HG03460 (cell line): ENCODE results near the gene SLC3A2.

Experiments used
- ATAC-seq: cut with Tn5 transposase; IDR thresholded peaks from one replicate; pipeline ENCODE4 v1.9.1; 2021; ENCODE audit not compliant: unreplicated experiment

The SLC3A2 gene

DNA sequence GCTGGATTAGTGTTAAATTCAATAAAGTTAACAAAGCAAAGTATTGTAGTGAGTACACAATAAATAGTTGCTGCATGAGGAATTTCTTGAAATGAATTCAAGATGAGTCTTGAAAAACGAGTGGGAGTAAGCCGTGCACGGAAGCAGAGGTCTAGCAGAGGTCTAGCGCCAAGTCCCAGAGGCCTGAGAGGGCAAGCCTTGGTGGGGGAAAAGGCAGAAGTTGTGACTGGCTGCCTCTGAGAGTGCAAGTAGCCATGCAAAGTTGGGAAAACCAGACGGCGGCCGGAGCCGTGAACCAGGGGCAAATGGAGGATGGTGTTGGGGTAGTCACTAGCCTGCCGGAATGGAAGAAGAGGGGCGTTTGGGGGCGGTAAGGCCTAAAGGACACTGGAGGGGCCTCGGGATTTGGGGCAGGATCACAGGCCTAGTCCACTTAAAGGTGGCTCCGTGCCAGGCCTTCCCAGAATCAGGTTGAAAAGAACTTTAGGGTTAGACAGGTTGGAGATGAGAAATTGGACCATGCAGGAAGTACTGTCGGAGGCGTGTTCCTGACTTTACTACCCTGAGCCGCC lies 379 bp upstream of the SLC3A2 start:
- ATAC-seq: peak; percentile 14

DNA sequence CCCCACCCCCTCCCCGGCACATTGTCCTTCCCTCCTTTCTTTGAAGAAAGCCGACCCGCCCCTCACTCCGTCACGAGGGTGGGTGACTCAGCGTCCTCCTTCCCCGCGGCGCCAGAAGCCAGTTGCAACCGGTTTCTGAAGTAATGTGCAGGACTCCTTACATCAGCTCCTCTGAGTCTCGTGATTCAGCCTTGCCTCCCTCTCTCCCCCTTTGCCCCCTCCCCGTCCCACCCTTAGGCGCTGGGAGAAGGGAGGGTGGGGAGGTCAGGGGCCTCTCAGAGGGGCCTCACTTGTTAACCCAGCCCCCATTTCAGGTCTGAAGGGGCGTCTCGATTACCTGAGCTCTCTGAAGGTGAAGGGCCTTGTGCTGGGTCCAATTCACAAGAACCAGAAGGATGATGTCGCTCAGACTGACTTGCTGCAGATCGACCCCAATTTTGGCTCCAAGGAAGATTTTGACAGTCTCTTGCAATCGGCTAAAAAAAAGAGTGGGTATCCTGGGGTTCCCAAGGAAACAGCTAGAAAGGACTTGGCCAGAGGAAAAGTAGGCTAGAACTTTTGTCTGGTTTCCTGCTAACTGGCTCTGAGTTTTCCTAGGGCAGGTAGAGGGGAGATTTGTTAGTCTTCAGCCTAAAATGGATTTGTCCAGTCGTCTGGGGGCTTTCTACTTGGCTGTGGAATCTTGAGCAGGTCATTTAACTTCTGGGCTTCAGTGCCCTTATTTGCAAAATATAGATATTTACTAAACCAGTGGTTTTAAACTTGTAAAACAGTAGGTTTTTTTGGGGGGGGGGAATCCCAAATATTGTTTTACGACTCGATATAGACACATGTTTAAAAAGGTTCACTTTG lies 1.1 kb downstream of the SLC3A2 start:
- peak; percentile 47 for ATAC-seq

DNA sequence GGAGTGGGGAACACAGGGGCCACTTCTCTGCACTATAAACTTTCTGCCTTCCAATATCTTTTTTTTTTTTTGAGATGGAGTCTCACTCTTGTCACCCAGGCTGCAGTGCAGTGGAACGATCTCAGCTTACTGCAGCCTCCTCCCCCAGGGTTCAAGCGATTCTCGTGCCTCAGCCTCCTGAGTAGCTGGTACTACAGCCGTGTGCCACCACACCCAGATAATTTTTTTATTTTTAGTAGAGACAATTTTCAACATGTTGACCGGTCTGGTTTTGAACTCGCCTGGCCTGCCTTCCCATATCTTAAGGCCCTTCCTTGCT lies 1.7 kb downstream of the SLC3A2 start:
- ATAC-seq: no peak

DNA sequence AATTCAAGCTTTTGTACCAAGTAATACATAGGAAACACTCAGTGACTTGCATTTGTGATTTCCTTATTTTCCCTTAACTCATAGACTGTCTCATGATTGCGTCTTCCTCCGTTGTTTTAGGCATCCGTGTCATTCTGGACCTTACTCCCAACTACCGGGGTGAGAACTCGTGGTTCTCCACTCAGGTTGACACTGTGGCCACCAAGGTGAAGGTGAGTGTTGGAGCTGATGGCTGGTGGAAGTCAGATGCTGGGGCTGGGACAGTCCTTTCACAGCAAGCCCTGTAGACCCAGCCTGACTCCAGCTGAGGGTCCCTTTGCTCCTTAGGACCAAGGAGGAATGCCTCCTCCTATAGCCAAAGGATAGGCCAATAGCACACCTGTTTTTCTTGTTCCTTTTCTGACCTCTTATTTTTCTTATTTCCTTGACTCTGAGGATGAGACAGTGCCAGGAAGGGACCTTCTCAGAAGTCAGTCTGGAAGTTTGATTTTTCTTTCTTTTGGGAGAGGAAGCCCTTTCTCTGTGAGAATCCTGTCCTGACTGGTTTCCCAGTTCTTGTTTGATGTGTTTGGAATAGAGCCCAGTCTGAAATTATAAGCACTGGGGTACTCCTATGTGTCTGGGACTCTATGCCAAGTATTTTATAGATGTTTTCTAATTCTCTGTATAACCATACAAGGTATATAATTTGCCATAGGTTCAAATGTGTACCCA lies 2.2 kb downstream of the SLC3A2 start:
- ATAC-seq: no peak

DNA sequence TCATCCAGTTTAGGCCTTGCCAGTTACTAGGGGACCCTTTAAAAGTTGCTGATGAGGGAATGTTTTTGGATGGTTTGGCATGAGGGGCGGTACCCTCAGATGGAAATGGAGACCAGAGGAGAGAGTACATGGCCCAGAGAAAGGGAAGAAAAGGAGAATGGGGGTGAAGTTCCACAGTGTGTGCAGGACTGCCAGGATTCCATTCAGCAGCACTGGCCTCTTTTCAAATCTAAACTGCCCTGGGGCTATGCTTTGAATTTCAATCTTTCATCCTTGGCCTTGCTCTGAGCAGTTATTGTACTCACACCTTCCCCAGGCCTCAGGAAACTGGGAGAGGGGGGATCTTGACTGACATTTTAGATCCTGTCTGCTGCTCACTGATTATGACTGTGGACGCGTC lies 3.0 kb downstream of the SLC3A2 start:
- ATAC-seq: no peak

DNA sequence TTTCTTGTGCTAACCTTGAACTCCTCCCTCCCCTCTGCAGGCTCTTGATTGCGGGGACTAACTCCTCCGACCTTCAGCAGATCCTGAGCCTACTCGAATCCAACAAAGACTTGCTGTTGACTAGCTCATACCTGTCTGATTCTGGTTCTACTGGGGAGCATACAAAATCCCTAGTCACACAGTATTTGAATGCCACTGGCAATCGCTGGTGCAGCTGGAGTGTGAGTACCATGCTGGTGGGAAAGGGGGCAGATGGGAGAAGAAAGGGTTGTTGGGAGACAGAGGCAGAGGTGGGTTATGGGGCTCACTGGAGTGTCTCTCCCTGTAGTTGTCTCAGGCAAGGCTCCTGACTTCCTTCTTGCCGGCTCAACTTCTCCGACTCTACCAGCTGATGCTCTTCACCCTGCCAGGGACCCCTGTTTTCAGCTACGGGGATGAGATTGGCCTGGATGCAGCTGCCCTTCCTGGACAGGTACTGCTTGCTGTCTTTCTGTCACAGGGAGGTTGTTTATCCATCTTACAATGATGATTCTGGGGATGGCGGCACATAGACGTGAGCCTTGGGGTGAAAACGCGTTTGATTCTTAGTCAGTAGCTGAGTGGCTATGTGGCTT lies 4.5 kb downstream of the SLC3A2 start:
- ATAC-seq: no peak

DNA sequence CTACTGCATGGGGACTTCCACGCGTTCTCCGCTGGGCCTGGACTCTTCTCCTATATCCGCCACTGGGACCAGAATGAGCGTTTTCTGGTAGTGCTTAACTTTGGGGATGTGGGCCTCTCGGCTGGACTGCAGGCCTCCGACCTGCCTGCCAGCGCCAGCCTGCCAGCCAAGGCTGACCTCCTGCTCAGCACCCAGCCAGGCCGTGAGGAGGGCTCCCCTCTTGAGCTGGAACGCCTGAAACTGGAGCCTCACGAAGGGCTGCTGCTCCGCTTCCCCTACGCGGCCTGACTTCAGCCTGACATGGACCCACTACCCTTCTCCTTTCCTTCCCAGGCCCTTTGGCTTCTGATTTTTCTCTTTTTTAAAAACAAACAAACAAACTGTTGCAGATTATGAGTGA lies 7.7 kb downstream of the SLC3A2 start:
- ATAC-seq: no peak

DNA sequence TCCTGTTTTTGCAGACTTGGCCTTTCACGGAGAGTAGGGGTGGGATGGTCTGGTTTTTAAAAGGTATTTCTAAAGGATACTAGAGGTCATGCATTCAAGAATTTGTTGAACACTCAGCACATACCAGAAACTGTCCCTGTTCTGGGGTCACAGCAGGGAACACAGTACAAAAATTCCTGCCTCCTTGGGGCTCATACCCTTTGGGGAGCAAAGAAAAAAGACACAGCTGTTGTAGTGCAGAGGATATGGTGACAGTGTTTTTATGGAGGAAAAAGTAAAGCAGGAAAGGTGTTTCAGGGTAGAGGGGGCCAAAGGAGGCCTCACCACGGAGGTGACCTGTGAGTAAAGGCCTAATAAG lies 8.4 kb downstream of the SLC3A2 start:
- ATAC-seq: no peak

DNA sequence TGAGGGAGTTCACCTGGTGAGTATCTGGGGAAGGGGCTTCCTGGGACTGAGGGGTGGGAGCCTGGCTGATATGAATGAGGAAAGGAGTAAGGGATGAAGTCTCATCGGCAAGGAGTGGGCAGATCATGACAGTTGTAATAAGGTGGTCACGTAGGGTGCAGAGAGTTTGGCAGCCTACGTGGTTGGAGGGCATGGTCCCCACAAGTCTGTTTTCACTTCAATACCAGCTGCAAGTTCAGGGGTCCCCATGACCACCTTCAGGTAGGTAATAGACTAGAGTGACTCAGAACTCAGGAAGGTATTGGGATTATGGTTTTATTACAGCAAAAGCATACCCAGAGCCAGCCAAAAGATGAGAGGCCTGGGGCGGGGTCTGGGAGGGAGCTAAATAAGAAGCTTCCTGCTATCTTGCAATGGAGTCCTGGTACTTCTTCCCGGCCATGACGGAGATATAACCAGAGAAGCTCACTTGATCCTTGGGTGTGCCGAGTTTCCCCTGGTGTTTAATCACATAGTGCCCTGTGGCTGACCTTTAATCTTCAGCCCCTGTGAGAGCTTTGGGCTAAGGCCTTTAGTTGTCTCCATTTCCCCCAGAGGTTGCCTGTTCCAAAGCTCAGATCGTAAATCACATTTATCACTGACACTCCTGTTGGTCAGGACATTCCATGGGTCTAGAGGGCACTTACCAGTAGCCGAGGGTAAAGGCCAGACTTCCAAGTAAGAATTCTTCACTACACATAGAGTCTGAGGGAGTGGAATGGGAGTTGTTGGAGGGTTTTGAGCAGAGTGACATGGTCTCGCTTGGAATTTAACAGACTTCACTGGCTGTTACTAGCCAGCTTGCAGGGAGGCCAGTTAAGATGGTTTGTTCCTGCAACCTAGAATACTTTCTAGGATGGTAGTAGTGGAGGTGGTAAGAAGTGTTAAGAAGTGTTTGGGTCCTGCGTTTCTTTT lies 9.1 kb downstream of the SLC3A2 start:
- ATAC-seq: no peak

DNA sequence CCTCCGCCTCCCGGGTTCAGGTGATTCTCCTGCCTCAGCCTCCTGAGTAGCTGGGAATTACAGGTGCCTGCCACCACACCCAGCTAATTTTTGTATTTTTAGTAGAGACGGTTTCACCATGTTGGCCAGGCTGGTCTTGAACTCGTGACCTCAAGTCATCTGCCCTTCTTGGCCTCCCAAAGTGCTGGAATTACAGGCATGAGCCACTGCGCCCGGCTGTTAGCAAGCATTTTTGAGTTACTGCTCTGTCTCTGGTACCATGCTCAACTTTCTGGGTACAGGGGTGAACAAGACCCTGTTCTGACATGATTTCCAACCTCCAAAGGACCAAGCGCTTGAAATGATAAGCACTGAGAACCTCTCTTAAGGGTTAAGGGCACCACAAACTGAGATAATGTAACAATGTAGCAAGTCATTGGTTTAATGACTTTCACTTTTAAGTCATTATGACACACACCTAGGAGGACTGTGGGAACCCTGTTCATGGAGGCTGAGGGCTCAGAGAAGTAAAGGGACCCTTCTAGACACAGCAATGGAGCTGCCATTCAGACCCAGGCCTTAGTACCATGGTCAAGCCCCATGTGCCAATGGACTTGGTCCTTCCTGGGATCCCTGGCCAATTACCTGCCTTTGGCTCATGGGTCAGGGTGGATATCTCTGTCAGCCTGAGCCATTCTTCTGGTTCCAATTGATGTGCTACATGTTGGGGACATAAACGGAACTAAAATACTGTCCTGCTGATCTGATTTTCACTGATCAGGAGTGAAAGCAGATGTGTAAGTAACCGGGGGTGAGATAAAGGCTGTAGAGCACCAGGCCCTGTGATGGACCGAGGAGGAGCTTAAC lies 11.6 kb downstream of the SLC3A2 start:
- no peak for ATAC-seq

DNA sequence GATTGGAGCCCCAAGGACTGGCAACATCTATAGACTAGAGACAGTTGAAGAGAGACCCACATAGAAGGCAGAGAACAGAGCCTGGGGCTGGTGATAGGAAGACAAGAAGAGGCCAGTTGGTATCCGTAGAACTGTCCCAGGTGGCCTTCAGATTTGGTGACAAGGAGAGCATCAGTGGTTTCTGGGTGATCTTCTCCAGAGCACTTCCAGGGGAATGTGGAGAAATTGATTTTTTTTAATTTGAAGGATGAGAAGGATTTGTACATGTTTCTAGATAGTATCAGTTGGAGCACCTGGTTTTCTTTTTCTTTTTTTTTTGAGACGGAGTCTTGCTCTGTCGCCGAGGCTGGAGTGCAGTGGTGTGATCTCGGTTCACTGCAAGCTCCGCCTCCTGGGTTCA lies 14.8 kb downstream of the SLC3A2 start:
- no peak for ATAC-seq

DNA sequence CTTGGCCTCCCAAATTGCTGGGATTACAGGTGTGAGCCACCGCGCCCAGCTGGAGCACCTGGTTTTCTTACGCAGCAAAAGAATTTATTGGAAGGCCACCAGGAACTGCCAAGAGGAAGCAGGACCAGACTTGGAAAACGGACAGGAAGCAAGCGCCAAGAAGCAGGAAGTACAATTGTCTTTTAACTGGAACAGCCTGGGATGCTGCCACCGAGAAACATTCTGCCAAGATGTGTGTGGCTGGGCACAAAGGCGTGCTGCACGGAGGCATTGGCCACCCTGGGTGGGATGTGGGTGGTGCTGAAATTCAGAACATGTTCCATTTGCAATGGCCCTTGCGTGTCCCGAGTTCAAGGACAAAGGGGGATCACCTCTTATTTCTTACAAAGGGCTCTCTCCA lies 15.4 kb downstream of the SLC3A2 start:
- no peak for ATAC-seq

DNA sequence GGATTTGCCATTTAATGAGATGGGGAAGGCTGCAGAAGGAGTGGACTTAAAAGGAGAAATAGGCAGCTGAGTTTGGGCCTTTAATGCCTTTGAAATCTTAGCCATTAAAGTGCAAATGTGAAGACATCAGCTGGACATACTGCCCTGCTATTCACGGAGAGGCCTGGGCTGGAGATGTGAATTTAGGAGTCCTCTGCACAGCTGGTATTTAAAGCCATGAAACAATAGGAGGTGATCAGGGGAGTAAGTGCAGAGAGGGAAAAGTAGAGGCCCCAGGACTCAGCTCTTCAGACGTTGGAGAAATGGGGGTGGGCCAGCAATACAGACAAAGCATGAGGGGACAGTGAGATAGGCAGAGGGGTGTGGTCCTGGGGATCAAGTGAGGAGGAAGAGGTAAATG lies 16.6 kb downstream of the SLC3A2 start:
- no peak for ATAC-seq

DNA sequence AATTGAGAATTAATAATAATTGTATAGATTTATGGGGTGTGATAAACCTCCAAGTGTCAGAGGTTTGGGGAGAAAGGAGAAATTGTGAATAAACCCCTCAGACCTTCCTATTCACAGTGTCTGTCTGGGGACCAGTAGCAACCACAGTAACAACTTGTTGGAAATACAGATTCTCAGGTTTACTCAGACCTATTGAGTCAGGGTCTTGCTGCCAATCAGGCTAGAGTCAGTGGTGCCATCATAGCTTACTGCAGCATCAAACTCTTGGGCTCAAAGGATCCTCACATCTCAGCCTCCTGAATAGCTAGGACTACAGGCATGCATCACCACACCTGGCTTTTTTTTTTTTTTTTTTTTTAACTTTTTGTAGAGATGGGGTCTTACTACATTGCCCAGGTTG lies 17.3 kb downstream of the SLC3A2 start:
- ATAC-seq: no peak

DNA sequence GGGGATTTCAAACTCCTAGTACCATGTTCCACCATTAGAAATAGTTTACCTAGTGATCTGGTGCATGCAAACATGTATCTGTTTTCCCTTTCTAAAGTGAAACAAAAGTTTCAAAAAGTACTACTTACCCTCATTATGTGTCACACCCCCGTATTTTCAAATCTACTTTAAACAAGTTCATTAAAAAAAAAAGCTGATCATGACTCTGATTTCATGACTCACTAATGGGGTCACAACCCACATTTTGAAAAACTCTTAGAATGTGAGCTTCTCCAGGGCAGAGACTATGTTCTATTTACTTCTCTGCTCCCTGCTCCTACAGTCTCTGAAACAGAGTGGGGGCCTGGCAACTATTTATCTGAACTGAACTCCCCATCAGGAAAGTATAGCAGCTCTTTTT lies 22.2 kb downstream of the SLC3A2 start:
- no peak for ATAC-seq

DNA sequence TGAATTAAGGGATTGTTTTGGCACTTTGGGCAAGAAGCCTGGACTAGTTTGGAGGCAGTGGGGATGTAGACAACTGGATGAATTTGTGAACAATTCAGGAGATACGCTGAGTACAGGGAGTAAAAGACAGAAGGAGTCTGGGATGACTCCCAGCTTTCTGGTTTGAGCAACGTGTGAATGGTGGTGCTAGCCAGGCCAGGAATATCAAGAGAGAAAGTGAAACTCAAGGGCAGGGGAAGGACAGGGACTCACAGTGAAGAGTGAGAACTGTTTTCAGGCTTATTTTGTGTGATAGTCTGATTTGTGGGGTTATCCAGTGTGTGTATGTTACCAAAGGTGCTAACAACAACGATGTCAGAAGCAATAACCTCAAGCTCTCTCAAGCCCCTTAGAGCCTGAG lies 24.6 kb downstream of the SLC3A2 start:
- ATAC-seq: no peak

DNA sequence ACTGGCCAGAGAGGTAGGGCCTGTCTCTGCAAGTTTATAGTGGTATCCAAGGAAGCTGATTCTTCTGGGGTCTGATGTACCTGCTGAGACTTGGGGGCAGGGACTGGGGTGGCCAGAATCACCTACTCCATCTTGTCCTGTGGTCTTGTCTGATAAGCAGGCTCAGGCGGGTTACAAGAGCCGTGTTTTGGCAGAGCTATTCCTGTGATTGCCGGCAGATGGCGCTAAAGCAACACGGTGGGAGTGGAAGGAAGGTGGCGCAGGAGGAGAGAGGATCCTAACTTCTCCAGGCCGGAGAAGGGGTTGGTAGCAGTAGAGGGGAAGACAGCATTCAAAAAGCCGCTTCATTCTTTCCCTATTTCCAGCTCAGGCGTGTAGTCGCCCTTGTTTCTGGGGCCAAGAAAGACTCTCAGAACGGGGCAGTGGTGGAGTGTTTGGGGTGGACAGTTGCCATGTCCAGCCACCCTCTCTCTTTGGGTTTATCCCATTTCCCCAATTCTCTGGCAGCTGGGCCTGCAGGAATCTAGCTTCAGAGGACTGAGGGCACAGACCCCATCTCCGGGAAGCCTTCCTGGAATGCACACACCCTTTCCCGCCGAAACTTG lies 25.3 kb downstream of the SLC3A2 start:
- no peak for ATAC-seq

DNA sequence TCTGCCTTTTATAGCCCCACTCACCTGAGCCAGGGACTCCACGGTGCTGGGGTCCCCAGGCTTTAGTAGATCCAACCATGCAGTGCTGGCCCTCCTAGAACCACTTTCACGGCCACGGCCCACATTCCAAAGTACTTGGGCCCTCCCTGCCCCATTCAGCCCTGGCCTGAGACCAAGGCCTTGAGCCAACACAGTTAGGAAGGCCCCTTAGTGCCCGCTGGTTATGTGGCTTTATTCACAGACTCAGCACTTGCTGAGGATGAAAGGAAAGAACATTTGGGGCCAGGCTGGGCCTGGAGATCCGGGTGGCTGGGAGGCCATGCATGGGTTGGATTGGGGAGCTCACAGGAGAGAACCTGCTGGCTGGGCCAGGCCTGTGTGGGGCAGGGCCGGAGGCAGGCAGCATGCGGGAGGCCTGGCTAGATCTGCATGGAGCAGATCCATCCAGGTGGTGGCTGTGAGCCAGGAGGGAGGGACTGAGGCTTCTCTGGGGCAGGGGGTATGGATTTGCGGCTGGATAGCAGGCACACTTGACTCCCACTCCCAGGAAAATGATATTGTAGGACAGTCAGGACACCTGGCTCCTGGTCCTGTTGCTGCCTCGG lies 27.9 kb downstream of the SLC3A2 start:
- ATAC-seq: no peak
